BE2C (cell line): ENCODE results near the gene HNRNPC.
"Not testable (repeated sequence)": the region's sequence is repeated elsewhere in the genome, so short reads cannot be mapped to it uniquely, and the experiment has no call there.

Source experiments
- DNase-seq: peaks from one replicate; pipeline ENCODE4 v3.0.0-alpha.2; 2020
- H3K27me3 ChIP-seq: fragments of 250-450 bp; sonication (Bioruptor Pico); 2 replicates; pipeline ENCODE4 v1.5.1; 2020; ENCODE audit warnings: mild to moderate bottlenecking
- H3K36me3 ChIP-seq: fragments of 250-450 bp; sonication (Bioruptor Pico); 2 replicates; pipeline ENCODE4 v1.5.1; 2020; ENCODE audit warnings: mild to moderate bottlenecking
- H3K4me1 ChIP-seq: fragments of 250-450 bp; sonication (Bioruptor Pico); 2 replicates; pipeline ENCODE4 v1.5.1; 2020
- H3K4me3 ChIP-seq: 2 replicates; pipeline ENCODE4 v1.5.1; 2011; ENCODE audit warnings: low read depth, low read length
- H3K9me3 ChIP-seq: fragments of 250-450 bp; sonication (Bioruptor Pico); 2 replicates; pipeline ENCODE4 v1.5.1; 2020
- CTCF ChIP-seq: IDR thresholded peaks from 2 replicates; pipeline ENCODE4 v1.5.1; 2012; ENCODE audit warnings: mild to moderate bottlenecking, low read depth, low read length

The HNRNPC gene

GRCh38 chr14:21184254-21184653, 85.0 kb downstream of the HNRNPC start:
- H3K36me3 ChIP-seq = no peaks in the 10 kb centered on the region
- TF ChIP-seq CTCF = no peak
- no peak overlapping the region for H3K4me3 ChIP-seq
- DNase-seq = no peak
- H3K4me1 ChIP-seq = no peaks in the 10 kb centered on the region
- H3K27me3 ChIP-seq = peaks cover 2% of the 10 kb centered on the region
- H3K9me3 ChIP-seq = no peaks in the 10 kb centered on the region; the same call in 1 of the 2 replicates

GRCh38 chr14:21182166-21182565, 87.1 kb downstream of the HNRNPC start:
- no peaks in the 10 kb centered on the region; the same call in 1 of the 2 replicates for H3K9me3 ChIP-seq
- DNase-seq = no peak
- peaks cover 3% of the 10 kb centered on the region for H3K27me3 ChIP-seq
- H3K4me1 ChIP-seq = no peaks in the 10 kb centered on the region
- H3K36me3 ChIP-seq = no peaks in the 10 kb centered on the region
- no peak overlapping the region for H3K4me3 ChIP-seq
- no peak for TF ChIP-seq CTCF

GRCh38 chr14:21171128-21171527, 98.1 kb downstream of the HNRNPC start:
- peaks cover 32% of the 10 kb centered on the region for H3K27me3 ChIP-seq
- DNase-seq = no peak
- no peaks in the 10 kb centered on the region for H3K4me1 ChIP-seq
- no peaks in the 10 kb centered on the region for H3K36me3 ChIP-seq
- H3K9me3 ChIP-seq = no peaks in the 10 kb centered on the region
- H3K4me3 ChIP-seq = no peak overlapping the region
- TF ChIP-seq CTCF = no peak

GRCh38 chr14:21169573-21169972, 99.7 kb downstream of the HNRNPC start:
- Histone ChIP-seq H3K4me3 (no peak overlapping the region), H3K4me1 (no peaks in the 10 kb centered on the region), H3K27me3 (peaks cover 37% of the 10 kb centered on the region), H3K36me3 (no peaks in the 10 kb centered on the region), H3K9me3 (no peaks in the 10 kb centered on the region)
- TF ChIP-seq CTCF = no peak
- DNase-seq = no peak

GRCh38 chr14:21168055-21168454, 101.2 kb downstream of the HNRNPC start:
- H3K4me3 ChIP-seq = no peak overlapping the region
- no peaks in the 10 kb centered on the region for H3K36me3 ChIP-seq
- no peaks in the 10 kb centered on the region for H3K4me1 ChIP-seq
- peaks cover 38% of the 10 kb centered on the region for H3K27me3 ChIP-seq
- H3K9me3 ChIP-seq = no peaks in the 10 kb centered on the region
- no peak for DNase-seq
- TF ChIP-seq CTCF = no peak

- H3K36me3 ChIP-seq, H3K9me3 ChIP-seq, H3K4me3 ChIP-seq, DNase-seq, H3K4me1 ChIP-seq: not testable (repeated sequence)
- H3K27me3 ChIP-seq = peaks cover 46% of the 10 kb centered on the region
These were observed 103.6 kb downstream of the HNRNPC start for GRCh38 chr14:21165670-21166069.

- not testable (repeated sequence) for H3K36me3 ChIP-seq, H3K4me1 ChIP-seq, DNase-seq, H3K4me3 ChIP-seq, H3K9me3 ChIP-seq
- peaks cover 44% of the 10 kb centered on the region for H3K27me3 ChIP-seq
These were observed 104.1 kb downstream of the HNRNPC start for GRCh38 chr14:21165002-21165605.
